Endothelial cell (in vitro differentiated cells): ENCODE results near the gene PSRC1. TPM values are rescaled to one million over a fixed set of nuclear protein-coding genes. Genes with fewer than 3 reads are reported as not detected.
"Not testable (repeated sequence)": the region's sequence is repeated elsewhere in the genome, so short reads cannot be mapped to it uniquely, and the experiment has no call there.

Experiments used
- DNase-seq: peaks from one replicate; pipeline ENCODE4 v3.0.0; 2021; ENCODE audit warnings: low spot score
- H3K27ac Mint-ChIP-seq: one replicate; pipeline ENCODE4 v1.8.0; 2021; ENCODE audit warnings: mixed read lengths, inconsistent platforms; ENCODE audit not compliant: unreplicated experiment
- H3K27me3 Mint-ChIP-seq: one replicate; pipeline ENCODE4 v1.8.0; 2021; ENCODE audit warnings: mild to moderate bottlenecking, moderate library complexity, mixed read lengths, inconsistent platforms; ENCODE audit not compliant: unreplicated experiment
- H3K36me3 Mint-ChIP-seq: one replicate; pipeline ENCODE4 v1.8.0; 2021; ENCODE audit warnings: mild to moderate bottlenecking, low read depth, mixed read lengths, inconsistent platforms; ENCODE audit not compliant: unreplicated experiment
- H3K4me1 Mint-ChIP-seq: one replicate; pipeline ENCODE4 v1.8.0; 2021; ENCODE audit warnings: mild to moderate bottlenecking, mixed read lengths, inconsistent platforms; ENCODE audit not compliant: unreplicated experiment
- H3K4me3 Mint-ChIP-seq: one replicate; pipeline ENCODE4 v1.8.0; 2021; ENCODE audit warnings: mild to moderate bottlenecking, mixed read lengths, inconsistent platforms; ENCODE audit not compliant: unreplicated experiment
- H3K9me3 Mint-ChIP-seq: one replicate; pipeline ENCODE4 v1.8.0; 2021; ENCODE audit warnings: mixed read lengths, inconsistent platforms; ENCODE audit not compliant: unreplicated experiment
- CTCF ChIP-seq: fragments of 200-600 bp; sonication (generic); IDR thresholded peaks from one replicate; pipeline ENCODE4 v1.5.0; 2021; ENCODE audit warnings: antibody characterized with exemption; ENCODE audit not compliant: unreplicated experiment
- total RNA-seq: library from RNA; stranded (reverse); fragmentation: NEBNext Ultra II Directional; extraction: Animal tissue kit (Norgen Biotek cat#: 25700); gene quantifications from one replicate; pipeline ENCODE4 v1.2.1, GENCODE V29; 2021; ENCODE audit not compliant: unreplicated experiment

The PSRC1 gene
- total RNA-seq, 1 donor from 2014 or later: 9.7 TPM

DNA sequence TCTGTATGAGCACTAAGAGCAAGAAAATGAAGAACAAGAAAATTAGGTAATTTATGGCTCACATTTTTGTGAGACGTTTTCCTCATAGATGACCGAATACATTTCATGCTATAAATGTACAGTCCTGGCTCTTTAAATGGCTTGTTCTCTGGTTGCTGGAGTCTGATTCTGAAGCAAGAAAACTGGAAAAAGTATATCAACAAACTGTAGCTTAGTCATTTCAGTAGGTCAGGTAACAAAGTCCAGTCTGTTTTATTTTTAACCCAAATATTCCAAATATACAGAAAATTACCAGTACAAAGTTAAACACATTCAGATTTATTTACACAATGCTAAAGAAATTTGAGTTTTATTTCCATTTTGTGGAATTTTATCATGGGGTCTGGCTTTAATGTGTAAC lies 26.4 kb upstream of the PSRC1 start:
- Mint-ChIP-seq H3K36me3 (peaks cover 9% of the 10 kb centered on the region), H3K4me3 (no peak overlapping the region), H3K9me3 (no peaks in the 10 kb centered on the region), H3K27ac (no peak overlapping the region), H3K27me3 (peaks cover 4% of the 10 kb centered on the region), H3K4me1 (peaks cover 3% of the 10 kb centered on the region)
- TF ChIP-seq CTCF: no peak
- no peak for DNase-seq

- Mint-ChIP-seq H3K4me3 (no peak overlapping the region), H3K27ac (no peak overlapping the region), H3K9me3 (no peaks in the 10 kb centered on the region), H3K27me3 (peaks cover 4% of the 10 kb centered on the region), H3K36me3 (no peaks in the 10 kb centered on the region), H3K4me1 (peaks cover 3% of the 10 kb centered on the region)
- DNase-seq: no peak
- TF ChIP-seq CTCF: no peak
Observed at GRCh38 chr1:109307274-109308021, 24.5 kb upstream of the PSRC1 start.

- TF ChIP-seq CTCF: no peak
- H3K4me3 Mint-ChIP-seq: no peak within 1 kb of the TSS
- no peaks in the 10 kb centered on the region for H3K9me3 Mint-ChIP-seq
- DNase-seq: no peak
- no peaks in the 10 kb centered on the region for H3K36me3 Mint-ChIP-seq
- H3K4me1 Mint-ChIP-seq: peaks cover 3% of the 10 kb centered on the region
- H3K27me3 Mint-ChIP-seq: peaks cover 4% of the 10 kb centered on the region
- peak within 1 kb of the TSS; percentile 55 for H3K27ac Mint-ChIP-seq
Observed at GRCh38 chr1:109306832-109307273, 23.9 kb upstream of the PSRC1 start, which contains the start of gene MYBPHL. Gene MYBPHL (minus strand): TSS chr1:109307011. CDS start chr1:109306991, 20 bp downstream.

DNA sequence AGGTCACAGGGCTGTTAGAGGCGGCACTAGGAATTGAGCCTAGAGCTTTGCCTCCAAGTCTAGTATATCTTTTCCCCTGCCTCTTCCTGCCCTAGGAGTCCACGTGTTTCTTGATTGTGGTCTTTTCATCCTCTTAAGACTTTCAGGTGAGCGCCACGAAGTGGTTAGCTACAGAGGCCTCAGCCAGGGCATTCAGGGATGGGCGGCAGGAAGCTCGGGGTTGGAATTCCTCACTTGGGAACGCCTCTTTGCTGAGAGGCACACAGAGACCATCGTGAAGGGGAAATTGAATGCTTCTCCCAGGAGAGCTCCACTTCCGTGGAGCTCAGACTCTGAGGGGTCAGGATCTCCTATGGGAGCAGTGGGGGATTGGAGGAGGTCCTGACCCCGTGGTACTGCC lies 23.0 kb upstream of the PSRC1 start:
- H3K27me3 Mint-ChIP-seq, H3K4me1 Mint-ChIP-seq, H3K9me3 Mint-ChIP-seq, H3K4me3 Mint-ChIP-seq, H3K36me3 Mint-ChIP-seq: not testable (repeated sequence)
- peak overlapping the region; percentile 55 for H3K27ac Mint-ChIP-seq
- DNase-seq: peak; percentile 18

DNA sequence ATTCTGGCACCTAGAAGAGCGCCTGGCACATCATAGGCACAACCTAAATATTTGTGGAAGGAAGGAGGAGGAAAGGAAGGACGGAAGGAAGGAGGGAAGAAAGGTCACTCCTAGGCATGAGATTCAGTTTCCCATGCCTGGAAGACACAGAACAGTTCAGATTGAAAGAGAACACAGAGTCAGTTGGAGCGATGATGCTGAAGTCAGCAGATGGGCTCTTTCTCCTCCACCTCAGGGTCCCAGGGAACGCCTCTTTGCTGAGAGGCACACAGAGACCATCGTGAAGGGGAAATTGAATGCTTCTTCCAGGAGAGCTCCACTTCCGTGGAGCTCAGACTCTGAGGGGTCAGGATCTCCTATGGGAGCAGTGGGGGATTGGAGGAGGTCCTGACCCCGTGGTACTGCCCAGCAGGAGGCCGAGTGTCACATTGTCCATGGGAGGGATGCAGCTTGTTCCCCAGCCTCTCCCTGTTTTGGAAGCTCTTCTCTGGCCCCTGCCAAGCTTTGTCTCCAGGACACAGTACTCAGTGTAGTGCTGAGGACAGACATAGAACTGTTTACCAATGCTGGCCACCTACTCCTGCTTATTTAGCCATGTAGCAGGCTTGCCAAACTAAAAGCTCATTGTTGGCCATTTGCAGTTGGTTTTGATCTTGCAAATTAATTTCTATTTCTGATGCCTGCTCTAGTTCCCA lies 21.4 kb upstream of the PSRC1 start:
- no peak for DNase-seq
- no peaks in the 10 kb centered on the region for H3K36me3 Mint-ChIP-seq
- no peak for TF ChIP-seq CTCF

More for the DNA sequence above, 21.4 kb upstream of the PSRC1 start:
- Mint-ChIP-seq H3K27me3 (no peaks in the 10 kb centered on the region), H3K4me3 (no peak overlapping the region), H3K27ac (no peak overlapping the region), H3K9me3 (no peaks in the 10 kb centered on the region), H3K4me1 (peaks cover 3% of the 10 kb centered on the region)
